ENCODE data around the gene PHLDA1.

- TF ChIP-seq CTCF (IDR thresholded peaks at IDR 0.05) = no peak
- TF ChIP-seq POLR2A (IDR thresholded peaks at IDR 0.05) = no peak
- TF ChIP-seq EP300 (IDR thresholded peaks at IDR 0.05) = no peak
Observed at GRCh38 chr12:75982169-75982564, 49.4 kb downstream of the PHLDA1 start.
